PFSK-1 (cell line): ENCODE measurements around the gene PLB1.

ENCODE experiments used
- FOXP2 ChIP-seq: optimal IDR thresholded peaks from 2 replicates; pipeline ENCODE3; 2011; ENCODE audit warnings: borderline replicate concordance, control low read depth, inconsistent platforms; ENCODE audit not compliant: insufficient read depth; ENCODE audit errors: extremely low read length, extremely low read depth
- POLR2AphosphoS5 ChIP-seq: IDR thresholded peaks from 2 replicates; pipeline ENCODE4 v1.6.1; 2012; ENCODE audit warnings: low read depth, mild to moderate bottlenecking, control low read depth, low read length, moderate library complexity
- REST ChIP-seq, 2 experiments: IDR thresholded peaks; 2 replicates each; pipeline versions ENCODE4 v1.6.1 to v1.8.0; 2011 to 2012; ENCODE audit warnings: low read depth in 2 of 2, low read length in 2 of 2, control low read depth in 1 of 2, inconsistent platforms in 1 of 2, mild to moderate bottlenecking in 1 of 2, moderate library complexity in 1 of 2; ENCODE audit not compliant: insufficient read depth in 1 of 2
- SIN3A ChIP-seq: IDR thresholded peaks from 2 replicates; pipeline ENCODE4 v1.6.1; 2012; ENCODE audit warnings: mild to moderate bottlenecking, low read length, moderate library complexity, borderline replicate concordance; ENCODE audit not compliant: insufficient read depth
- TAF1 ChIP-seq: IDR thresholded peaks from 2 replicates; pipeline ENCODE4 v1.6.1; 2012; ENCODE audit warnings: low read length, control low read depth, borderline replicate concordance; ENCODE audit not compliant: insufficient read depth

The PLB1 gene

DNA sequence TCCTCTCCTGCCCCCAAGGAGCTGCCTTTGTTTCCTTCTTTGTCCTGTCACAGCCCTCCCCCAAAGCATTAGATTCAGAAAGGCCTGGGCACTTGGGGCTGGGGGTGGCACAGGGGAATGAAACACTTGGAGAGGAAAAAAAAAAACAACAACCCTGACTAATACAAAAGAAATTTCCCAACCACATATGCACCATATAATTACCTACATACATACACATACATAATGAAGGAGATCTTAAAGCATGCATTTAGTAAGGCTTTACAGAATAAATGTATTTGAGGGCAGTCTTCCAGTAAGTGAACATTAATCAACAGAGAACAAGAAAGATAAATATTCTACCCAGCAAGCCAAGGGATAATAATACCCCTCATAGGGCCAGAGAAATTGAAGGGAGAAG is 185.7 kb downstream of the PLB1 start:
- TF ChIP-seq TAF1 (no peak), REST (IDR thresholded peaks at IDR 0.05; ENCODE audit: insufficient read depth in 1 of 2, low read depth in 2 of 2, low read length in 2 of 2) (no peak), FOXP2 (no peak), POLR2AphosphoS5 (no peak), SIN3A (no peak)

DNA sequence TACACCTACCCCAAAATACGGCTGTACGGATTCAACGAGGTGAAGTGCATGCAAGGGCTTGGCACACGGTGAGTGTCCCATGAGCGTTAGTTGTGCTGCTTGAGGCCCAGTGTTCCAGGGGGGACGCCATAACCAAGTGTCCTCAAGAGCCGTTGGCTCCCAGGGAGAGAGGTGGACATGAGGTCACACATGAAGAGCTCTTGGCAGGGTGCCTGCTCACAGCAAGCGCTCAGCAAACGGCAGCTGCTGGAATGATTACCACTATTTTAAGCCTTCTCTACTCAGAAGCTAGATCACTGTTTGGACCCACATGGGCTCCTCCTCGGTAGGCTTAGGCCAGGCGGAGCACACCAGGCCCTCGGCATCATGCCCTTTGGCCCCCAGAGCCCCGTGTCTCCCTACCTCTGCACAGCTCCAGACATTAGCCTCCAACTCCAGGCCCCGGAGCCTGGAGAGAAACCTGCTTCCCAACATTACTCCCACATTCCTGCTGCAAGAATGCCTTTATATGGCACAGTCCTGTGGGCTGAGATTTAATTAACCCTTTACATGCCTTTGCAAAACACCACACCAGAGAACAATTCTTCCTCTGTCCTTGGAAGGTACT is 187.3 kb downstream of the PLB1 start:
- TF ChIP-seq SIN3A (no peak), FOXP2 (peak; percentile 30)

GRCh38 chr2:28684142-28684858 is 188.4 kb downstream of the PLB1 start:
- TF ChIP-seq SIN3A (no peak), FOXP2 (peak; percentile 41), POLR2AphosphoS5 (no peak), TAF1 (no peak), REST (IDR thresholded peaks at IDR 0.05; ENCODE audit: insufficient read depth in 1 of 2, low read depth in 2 of 2, low read length in 2 of 2) (no peak)

DNA sequence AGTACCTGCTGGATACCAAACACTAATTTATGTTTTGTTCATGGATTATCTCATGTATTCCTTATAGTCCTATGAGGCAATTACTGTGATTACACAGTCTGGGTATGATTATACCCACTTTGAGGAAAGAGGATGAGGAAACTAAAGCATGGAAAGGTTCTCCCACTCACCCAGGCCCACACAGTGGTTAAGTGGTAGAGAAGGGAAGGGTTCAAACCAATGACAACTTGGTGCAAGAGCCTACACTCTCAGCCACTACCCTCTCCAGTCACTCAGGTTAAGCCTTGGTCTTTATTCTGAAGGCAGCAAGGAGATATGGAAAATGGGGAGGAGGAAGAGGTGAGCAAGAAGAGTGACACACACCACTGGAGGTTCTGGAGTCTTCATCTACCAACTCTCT is 191.3 kb downstream of the PLB1 start:
- TF ChIP-seq FOXP2 (no peak), SIN3A (no peak), TAF1 (no peak), POLR2AphosphoS5 (no peak), REST (IDR thresholded peaks at IDR 0.05; ENCODE audit: insufficient read depth in 1 of 2, low read depth in 2 of 2, low read length in 2 of 2) (no peak)

- TF ChIP-seq POLR2AphosphoS5 (no peak), SIN3A (no peak), REST (IDR thresholded peaks at IDR 0.05; ENCODE audit: insufficient read depth in 1 of 2, low read depth in 2 of 2, low read length in 2 of 2) (no peak), FOXP2 (no peak), TAF1 (no peak)
Observed at GRCh38 chr2:28687640-28688385, 192.0 kb downstream of the PLB1 start.
